Fibroblast of lung (primary cell): ENCODE results near the gene MND1. TPM values are rescaled to one million over a fixed set of nuclear protein-coding genes. Genes with fewer than 3 reads are reported as not detected.

Experiments used
- DNase-seq, 2 donors: peaks; one replicate each; pipeline versions ENCODE4 v3.0.0 to v3.0.0-alpha.2; 2010; ENCODE audit warnings: low read depth in 2 of 2
- H2AFZ ChIP-seq: 2 replicates; pipeline ENCODE4 v1.5.1; 2012; ENCODE audit warnings: low read length, control low read depth, inconsistent platforms
- H3K27ac ChIP-seq: 2 replicates; pipeline ENCODE4 v1.5.1; 2011; ENCODE audit warnings: low read length, control low read depth; ENCODE audit not compliant: insufficient read depth
- H3K27me3 ChIP-seq: 2 replicates; pipeline ENCODE4 v1.5.1; 2011; ENCODE audit warnings: mild to moderate bottlenecking, low read length; ENCODE audit not compliant: control insufficient read depth, insufficient read depth
- H3K36me3 ChIP-seq: 2 replicates; pipeline ENCODE4 v1.5.1; 2011; ENCODE audit warnings: low read length; ENCODE audit not compliant: control insufficient read depth, insufficient read depth
- H3K4me1 ChIP-seq: 2 replicates; pipeline ENCODE4 v1.5.1; 2011; ENCODE audit warnings: low read length; ENCODE audit not compliant: control insufficient read depth, insufficient read depth; ENCODE audit errors: extremely low read depth
- H3K4me2 ChIP-seq: 2 replicates; pipeline ENCODE4 v1.5.1; 2011; ENCODE audit warnings: low read length, control low read depth; ENCODE audit not compliant: insufficient read depth; ENCODE audit errors: extremely low read depth
- H3K4me3 ChIP-seq, 4 experiments: fragments of 200-600 bp in 1 of 4; sonication (generic) in 1 of 4; replicated peaks in 1 of 4; 2 replicates each; pipeline ENCODE4 v1.5.1; 2011 to 2016; ENCODE audit warnings: low read length in 4 of 4, low read depth in 3 of 4, mild to moderate bottlenecking in 3 of 4, control low read depth in 2 of 4, inconsistent platforms in 1 of 4, mixed read lengths in 1 of 4; ENCODE audit not compliant: insufficient read depth in 1 of 4; ENCODE audit errors: control extremely low read depth in 1 of 4
- H3K79me2 ChIP-seq: 2 replicates; pipeline ENCODE4 v1.5.1; 2012; ENCODE audit warnings: mild to moderate bottlenecking, low read length, inconsistent platforms; ENCODE audit not compliant: control insufficient read depth, insufficient read depth
- H3K9ac ChIP-seq: 2 replicates; pipeline ENCODE4 v1.5.1; 2011; ENCODE audit warnings: mild to moderate bottlenecking, low read length, control low read depth; ENCODE audit not compliant: insufficient read depth
- H3K9me3 ChIP-seq: 2 replicates; pipeline ENCODE4 v1.5.1; 2012; ENCODE audit warnings: low read depth, low read length; ENCODE audit not compliant: control insufficient read depth, insufficient read depth
- H4K20me1 ChIP-seq: 2 replicates; pipeline ENCODE4 v1.5.1; 2011; ENCODE audit warnings: low read length; ENCODE audit not compliant: control insufficient read depth, insufficient read depth; ENCODE audit errors: extremely low read depth
- CTCF ChIP-seq, 2 donors: IDR thresholded peaks in 1 of 2; conservative IDR thresholded peaks in 1 of 2; 1 replicate in 1 of 2; 2 replicates in 1 of 2; pipeline ENCODE4 v1.5.1; 2011 to 2012; ENCODE audit warnings: low read length in 2 of 2, control low read depth in 1 of 2, inconsistent platforms in 1 of 2, low read depth in 1 of 2, mild to moderate bottlenecking in 1 of 2
- EZH2 ChIP-seq: IDR thresholded peaks from 2 replicates; pipeline ENCODE4 v1.5.1; 2012; ENCODE audit warnings: low read length, control low read depth, mild to moderate bottlenecking; ENCODE audit errors: missing control alignments
- polyA plus RNA-seq, 2 donors: library from polyadenylated mRNA; depleted of rRNA in 1 of 2; stranded (reverse) in 1 of 2; unstranded in 1 of 2; fragments of >200 nt; gene quantifications; 2 replicates each; pipeline ENCODE4 v1.2.1, GENCODE V29; 2011 to 2012; ENCODE audit warnings: missing spikeins in 1 of 2
- total RNA-seq: library from RNA; depleted of rRNA; stranded (reverse); fragments of >200 nt; gene quantifications from 2 replicates; pipeline ENCODE4 v1.2.1, GENCODE V29; 2014

Gene MND1
- total and polyA plus RNA-seq, 2 donors (not counting 1 experiment from before 2014, with no cell fraction given): 2.2 to 5.8 TPM

GRCh38 chr4:153372967-153373562 lies 28.6 kb downstream of the MND1 start:
- no peak for TF ChIP-seq CTCF (conservative IDR thresholded peaks at IDR 0.05 in 1 of 2, IDR thresholded peaks at IDR 0.05 in 1 of 2; ENCODE audit: low read depth in 1 of 2, low read length in 2 of 2)

GRCh38 chr4:153374442-153374841 lies 30.0 kb downstream of the MND1 start:
- H4K20me1 ChIP-seq: no peaks in the 10 kb centered on the region
- H3K79me2 ChIP-seq: no peaks in the 10 kb centered on the region
- H3K4me2 ChIP-seq: no peak overlapping the region
- no peaks in the 10 kb centered on the region for H3K4me1 ChIP-seq
- H3K36me3 ChIP-seq: peaks cover 1% of the 10 kb centered on the region
- no peak for DNase-seq
- no peak overlapping the region for H3K27ac ChIP-seq
- no peak for TF ChIP-seq CTCF (conservative IDR thresholded peaks at IDR 0.05 in 1 of 2, IDR thresholded peaks at IDR 0.05 in 1 of 2; ENCODE audit: low read depth in 1 of 2, low read length in 2 of 2)
- TF ChIP-seq EZH2: no peak
- H2AFZ ChIP-seq: no peak overlapping the region
- no peak overlapping the region for H3K9ac ChIP-seq
- no peaks in the 10 kb centered on the region for H3K27me3 ChIP-seq
- no peaks in the 10 kb centered on the region for H3K9me3 ChIP-seq
- no peak overlapping the region for H3K4me3 ChIP-seq

More at GRCh38 chr4:153372967-153373562, 28.6 kb downstream of the MND1 start:
- H3K4me1 ChIP-seq: no peaks in the 10 kb centered on the region
- no peaks in the 10 kb centered on the region for H3K79me2 ChIP-seq
- no peak overlapping the region for H3K27ac ChIP-seq
- no peak overlapping the region for H2AFZ ChIP-seq
- H3K4me2 ChIP-seq: no peak overlapping the region
- H3K9ac ChIP-seq: no peak overlapping the region
- no peaks in the 10 kb centered on the region for H4K20me1 ChIP-seq
- no peaks in the 10 kb centered on the region for H3K9me3 ChIP-seq
- H3K4me3 ChIP-seq: no peak overlapping the region
- peaks cover 1% of the 10 kb centered on the region for H3K36me3 ChIP-seq
- DNase-seq: no peak
- H3K27me3 ChIP-seq: no peaks in the 10 kb centered on the region

- DNase-seq: no peak
Measured at GRCh38 chr4:153375303-153375702, 30.8 kb downstream of the MND1 start.

More at GRCh38 chr4:153375303-153375702, 30.8 kb downstream of the MND1 start:
- Histone ChIP-seq H3K27ac (no peak overlapping the region), H2AFZ (no peak overlapping the region), H3K9ac (no peak overlapping the region), H3K79me2 (no peaks in the 10 kb centered on the region), H3K9me3 (no peaks in the 10 kb centered on the region), H3K4me2 (no peak overlapping the region), H3K4me3 (no peak overlapping the region), H4K20me1 (no peaks in the 10 kb centered on the region), H3K27me3 (no peaks in the 10 kb centered on the region), H3K4me1 (no peaks in the 10 kb centered on the region), H3K36me3 (no peaks in the 10 kb centered on the region)
- TF ChIP-seq EZH2: no peak
- no peak for TF ChIP-seq CTCF (conservative IDR thresholded peaks at IDR 0.05 in 1 of 2, IDR thresholded peaks at IDR 0.05 in 1 of 2; ENCODE audit: low read depth in 1 of 2, low read length in 2 of 2)
